OCI-LY7 (cell line): ENCODE results near the gene PRSS38. TPM values are rescaled to one million over a fixed set of nuclear protein-coding genes. Genes with fewer than 3 reads are reported as not detected.
"Not testable (repeated sequence)": the region's sequence is repeated elsewhere in the genome, so short reads cannot be mapped to it uniquely, and the experiment has no call there.

ENCODE experiments used
- BruUV-seq: library from RNA; stranded (reverse); fragments of 400-500 nt; replicated peaks from 2 replicates; lab custom pipeline; 2021; lab: Mats Ljungman, UMichigan
- CTCF ChIA-PET: fragments of 300-600 bp; sonication (Branson Sonifier 250); formaldehyde crosslinking; loops from one replicate; lab custom pipeline; 2022; ENCODE audit warnings: antibody characterized with exemption; ENCODE audit not compliant: unreplicated experiment; lab: Charles Lee
- POLR2A ChIA-PET: fragments of 300-600 bp; sonication (Branson Sonifier 250); formaldehyde crosslinking; loops from one replicate; lab custom pipeline; 2022; ENCODE audit warnings: antibody characterized with exemption; lab: Charles Lee
- DNase-seq: peaks from one replicate; pipeline ENCODE4 v3.0.0-alpha.2; 2015; ENCODE audit warnings: low spot score
- H2AFZ ChIP-seq: fragments of 200-600 bp; sonication (generic), shearing (Covaris generic); 2 replicates; pipeline ENCODE4 v1.6.1; 2014; ENCODE audit warnings: mild to moderate bottlenecking, antibody characterized with exemption, low read length, moderate library complexity
- H3K27ac ChIP-seq: fragments of 200-600 bp; sonication (generic); 2 replicates; pipeline ENCODE4 v1.5.1; 2014; ENCODE audit warnings: mixed run types, low read depth, mild to moderate bottlenecking, moderate library complexity, low read length, inconsistent platforms; ENCODE audit not compliant: poor library complexity, severe bottlenecking
- H3K36me3 ChIP-seq: fragments of 200-600 bp; sonication (generic); 2 replicates; pipeline ENCODE4 v1.6.1; 2014; ENCODE audit warnings: mild to moderate bottlenecking, antibody characterized with exemption, low read length, moderate library complexity, mixed read lengths; ENCODE audit not compliant: insufficient read depth
- H3K4me1 ChIP-seq: fragments of 200-600 bp; sonication (generic); 2 replicates; pipeline ENCODE4 v1.5.1; 2014; ENCODE audit warnings: mild to moderate bottlenecking, low read length; ENCODE audit not compliant: insufficient read depth, poor library complexity, severe bottlenecking
- H3K4me2 ChIP-seq: fragments of 200-600 bp; sonication (generic); 2 replicates; pipeline ENCODE4 v1.6.1; 2014; ENCODE audit warnings: mild to moderate bottlenecking, low read length
- H3K4me3 ChIP-seq: fragments of 200-600 bp; sonication (generic); 2 replicates; pipeline ENCODE4 v1.5.1; 2014; ENCODE audit warnings: mild to moderate bottlenecking, low read depth, low read length; ENCODE audit not compliant: poor library complexity, severe bottlenecking
- H3K79me2 ChIP-seq: fragments of 200-600 bp; sonication (generic); 2 replicates; pipeline ENCODE4 v1.6.1; 2016; ENCODE audit warnings: low read depth, mild to moderate bottlenecking, low read length, moderate library complexity, mixed read lengths; ENCODE audit not compliant: insufficient read depth
- H3K9me2 ChIP-seq: fragments of 200-600 bp; sonication (generic); 2 replicates; pipeline ENCODE4 v1.6.1; 2016; ENCODE audit warnings: mild to moderate bottlenecking, low read length, mixed read lengths; ENCODE audit not compliant: insufficient read depth
- H3K9me3 ChIP-seq: fragments of 200-600 bp; sonication (generic); 2 replicates; pipeline ENCODE4 v1.6.1; 2014; ENCODE audit warnings: mild to moderate bottlenecking, mixed run types, low read length, mixed read lengths
- H4K20me1 ChIP-seq: fragments of 200-600 bp; sonication (generic); 2 replicates; pipeline ENCODE4 v1.6.1; 2014; ENCODE audit warnings: mild to moderate bottlenecking, antibody characterized with exemption, low read length, moderate library complexity, mixed read lengths; ENCODE audit not compliant: insufficient read depth
- CTCF ChIP-seq: fragments of 200-600 bp; sonication (generic); conservative IDR thresholded peaks from 2 replicates; pipeline ENCODE4 v1.5.1; 2014; ENCODE audit warnings: mild to moderate bottlenecking, antibody characterized with exemption, low read length, moderate library complexity, mixed read lengths
- EZH2phosphoT487 ChIP-seq: fragments of 200-600 bp; sonication (generic); IDR thresholded peaks from 2 replicates; pipeline ENCODE4 v1.6.1; 2018; ENCODE audit warnings: low read depth, borderline replicate concordance, mild to moderate bottlenecking, mixed run types, antibody characterized with exemption, low read length, moderate library complexity, mixed read lengths
- intact Hi-C: fragments of 100-400 bp; cut with micrococcal nuclease; formaldehyde crosslinking; loops from one replicate; pipeline ENCODE4 v1.10.0; 2022; ENCODE audit not compliant: unreplicated experiment
- total RNA-seq, 2 experiments: library from RNA; depleted of rRNA in 1 of 2; stranded (reverse); fragments of >200 nt in 1 of 2; shearing (Covaris generic) in 1 of 2; gene quantifications; 2 replicates each; pipeline ENCODE4 v1.2.3, GENCODE V29; 2014 to 2022

The PRSS38 gene
- total RNA-seq, 2 experiments from 2014 or later: not detected

DNA sequence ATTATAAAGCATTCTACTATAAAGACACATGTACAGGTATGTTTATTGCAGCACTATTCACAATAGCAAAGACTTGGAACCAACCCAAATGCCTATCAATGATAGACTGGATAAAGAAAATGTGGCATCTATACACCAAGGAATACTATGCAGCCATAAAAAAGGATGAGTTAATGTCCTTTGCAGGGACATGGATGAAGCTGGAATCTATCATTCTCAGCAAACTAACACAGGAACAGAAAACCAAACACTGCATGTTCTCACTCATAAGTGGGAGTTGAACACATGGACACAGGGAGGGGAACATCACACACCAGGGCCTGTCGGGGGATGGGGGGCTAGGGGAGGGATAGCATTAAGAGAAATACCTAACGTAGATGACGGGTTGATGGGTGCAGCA is 62.3 kb downstream of the PRSS38 start:
- H3K4me3 ChIP-seq, BruUV-seq, H4K20me1 ChIP-seq, H3K9me2 ChIP-seq, H3K79me2 ChIP-seq, H3K4me2 ChIP-seq, intact Hi-C loops, H2AFZ ChIP-seq, H3K4me1 ChIP-seq, CTCF ChIA-PET, DNase-seq, H3K9me3 ChIP-seq, H3K36me3 ChIP-seq, H3K27ac ChIP-seq: not testable (repeated sequence)
- POLR2A ChIA-PET: interaction anchor here (0.7 kb wide), 1 partner anchor 13 kb away, joined by 3 read pairs; no protein-coding TSS in a partner anchor

GRCh38 chr1:227880342-227880924 is 65.0 kb downstream of the PRSS38 start:
- intact Hi-C loops: no loop called here
- H3K4me3 ChIP-seq: no peak overlapping the region
- no peak overlapping the region for H2AFZ ChIP-seq
- TF ChIP-seq EZH2phosphoT487 (no peak), CTCF (no peak)
- H3K36me3 ChIP-seq: no peaks in the 10 kb centered on the region
- no TSS peak for BruUV-seq
- H3K9me3 ChIP-seq: no peaks in the 10 kb centered on the region
- no peak overlapping the region for H3K27ac ChIP-seq
- no peak overlapping the region for H3K4me2 ChIP-seq
- no peaks in the 10 kb centered on the region for H3K9me2 ChIP-seq
- DNase-seq: no peak
- POLR2A ChIA-PET: no interaction called here
- H3K79me2 ChIP-seq: no peaks in the 10 kb centered on the region
- CTCF ChIA-PET: no interaction called here
- no peaks in the 10 kb centered on the region for H3K4me1 ChIP-seq
- no peaks in the 10 kb centered on the region for H4K20me1 ChIP-seq

DNA sequence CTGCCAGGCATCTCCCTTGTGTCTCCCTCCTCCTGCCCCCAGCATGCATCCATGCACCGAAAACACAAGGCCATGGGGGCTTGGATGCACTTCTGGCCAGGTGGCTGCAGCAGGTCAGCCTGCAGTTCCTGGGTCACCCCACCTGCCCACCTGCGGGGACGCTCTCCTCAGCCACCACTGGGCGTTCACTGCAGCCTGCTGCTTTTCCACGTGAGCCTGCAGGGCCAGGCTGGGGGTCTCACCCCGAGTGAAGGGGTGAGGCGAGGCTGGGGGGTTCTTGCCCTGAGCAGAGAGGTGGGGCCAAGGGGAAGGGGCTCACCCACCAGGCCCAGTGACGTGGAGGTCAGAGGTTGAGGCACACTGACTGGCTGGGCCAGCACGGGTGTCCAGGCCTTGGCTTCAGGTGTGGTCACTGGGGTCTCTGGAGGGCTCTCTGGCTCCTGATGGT is 67.6 kb downstream of the PRSS38 start:
- H4K20me1 ChIP-seq: no peaks in the 10 kb centered on the region
- BruUV-seq: no TSS peak
- no peak overlapping the region for H3K4me2 ChIP-seq
- TF ChIP-seq CTCF (no peak), EZH2phosphoT487 (no peak)
- H3K4me3 ChIP-seq: no peak overlapping the region
- H3K9me2 ChIP-seq: no peaks in the 10 kb centered on the region
- ChIA-PET POLR2A (no interaction called here), CTCF (no interaction called here)
- H3K79me2 ChIP-seq: no peaks in the 10 kb centered on the region
- intact Hi-C loops: no loop called here
- no peaks in the 10 kb centered on the region for H3K36me3 ChIP-seq
- H3K9me3 ChIP-seq: no peaks in the 10 kb centered on the region
- DNase-seq: no peak
- no peak overlapping the region for H3K27ac ChIP-seq
- H2AFZ ChIP-seq: no peak overlapping the region
- H3K4me1 ChIP-seq: no peaks in the 10 kb centered on the region
